Lower lobe of right lung (tissue), 2 donors: Measurements from ENCODE around the gene MAP7. TPM values are rescaled to one million over a fixed set of nuclear protein-coding genes. Genes with fewer than 3 reads are reported as not detected.

Experiments used
- ATAC-seq, 2 donors: fragments of 200-7000 bp; cut with Tn5 transposase; one replicate each; pipeline ENCODE4 v1.9.1; 2020 to 2022; ENCODE audit warnings: mild to moderate bottlenecking in 2 of 2, moderate library complexity in 2 of 2
- DNase-seq: peaks from one replicate; pipeline ENCODE4 v3.0.0-alpha.2; 2020
- H3K27ac ChIP-seq: fragments of 200-600 bp; one replicate; pipeline ENCODE4 v1.8.0; 2022
- H3K27me3 ChIP-seq: fragments of 200-600 bp; one replicate; pipeline ENCODE4 v1.8.0; 2022; ENCODE audit warnings: low read depth
- H3K36me3 ChIP-seq: fragments of 200-600 bp; one replicate; pipeline ENCODE4 v1.8.0; 2022; ENCODE audit warnings: mild to moderate bottlenecking
- H3K4me1 ChIP-seq: fragments of 200-600 bp; one replicate; pipeline ENCODE4 v1.8.0; 2022
- H3K4me3 ChIP-seq: fragments of 200-600 bp; one replicate; pipeline ENCODE4 v1.8.0; 2022; ENCODE audit warnings: mild to moderate bottlenecking
- H3K9me3 ChIP-seq: fragments of 200-600 bp; one replicate; pipeline ENCODE4 v1.8.0; 2022
- CTCF ChIP-seq: fragments of 200-600 bp; IDR thresholded peaks from one replicate; pipeline ENCODE4 v1.8.0; 2022; ENCODE audit warnings: antibody characterized with exemption, mild to moderate bottlenecking
- intact Hi-C: fragments of 100-400 bp; cut with DNase I; formaldehyde crosslinking; loops from one replicate; pipeline ENCODE4 v1.11.0; 2022
- total RNA-seq: library from RNA; stranded (reverse); fragmentation: NEBNext Ultra II Directional; extraction: Animal tissue kit (Norgen Biotek cat#: 25700); gene quantifications from one replicate; pipeline ENCODE4 v1.2.1, GENCODE V29; 2021
- donor health status: DM: no; HTN: yes; CAD: no; lungs with severe emphysema.

The MAP7 gene
- total RNA-seq, 1 donor from 2014 or later, result 18.3 TPM

GRCh38 chr6:136535880-136536650, 14.2 kb downstream of the MAP7 start:
- Histone ChIP-seq H3K4me1 (no peaks in the 10 kb centered on the region), H3K27ac (no peak overlapping the region), H3K4me3 (no peak overlapping the region), H3K27me3 (no peaks in the 10 kb centered on the region), H3K36me3 (no peaks in the 10 kb centered on the region), H3K9me3 (no peaks in the 10 kb centered on the region)
- no peak for TF ChIP-seq CTCF
- ATAC-seq (no peak), DNase-seq (no peak)
- intact Hi-C loops, result no loop called here

GRCh38 chr6:136535017-136535765, 15.0 kb downstream of the MAP7 start:
- Histone ChIP-seq H3K9me3 (no peaks in the 10 kb centered on the region), H3K36me3 (no peaks in the 10 kb centered on the region), H3K4me3 (no peak overlapping the region), H3K27me3 (no peaks in the 10 kb centered on the region), H3K27ac (no peak overlapping the region), H3K4me1 (no peaks in the 10 kb centered on the region)
- intact Hi-C loops, result no loop called here
- DNase-seq (no peak), ATAC-seq (no peak)
- no peak for TF ChIP-seq CTCF

GRCh38 chr6:136534268-136534667, 16.0 kb downstream of the MAP7 start:
- H3K9me3 ChIP-seq, result no peaks in the 10 kb centered on the region

GRCh38 chr6:136533487-136533886, 16.7 kb downstream of the MAP7 start:
- DNase-seq (no peak), ATAC-seq (peak in 1 of 2 donors; percentile 68)
- Histone ChIP-seq H3K4me1 (no peaks in the 10 kb centered on the region), H3K4me3 (no peak overlapping the region), H3K36me3 (no peaks in the 10 kb centered on the region), H3K9me3 (no peaks in the 10 kb centered on the region), H3K27me3 (no peaks in the 10 kb centered on the region), H3K27ac (no peak overlapping the region)
- TF ChIP-seq CTCF, result no peak
- intact Hi-C loops, result no loop called here

More at GRCh38 chr6:136534268-136534667, 16.0 kb downstream of the MAP7 start:
- intact Hi-C loops, result no loop called here
- no peak for ATAC-seq
- Histone ChIP-seq H3K36me3 (no peaks in the 10 kb centered on the region), H3K4me3 (no peak overlapping the region), H3K27me3 (no peaks in the 10 kb centered on the region), H3K4me1 (no peaks in the 10 kb centered on the region), H3K27ac (no peak overlapping the region)
- no peak for TF ChIP-seq CTCF
- DNase-seq, result no peak

GRCh38 chr6:136532030-136532429, 18.2 kb downstream of the MAP7 start:
- H3K4me1 ChIP-seq, result peaks cover 6% of the 10 kb centered on the region
- DNase-seq (no peak), ATAC-seq (no peak)
- TF ChIP-seq CTCF, result no peak
- intact Hi-C loops, result no loop called here
- no peaks in the 10 kb centered on the region for H3K9me3 ChIP-seq
- no peak overlapping the region for H3K27ac ChIP-seq
- no peaks in the 10 kb centered on the region for H3K27me3 ChIP-seq
- H3K36me3 ChIP-seq, result no peaks in the 10 kb centered on the region
- H3K4me3 ChIP-seq, result no peak overlapping the region
